ENCODE data around the gene PHLDB3.
A peak's percentile ranks its signal among the peaks of the same experiment; 100 is the strongest.

Gene PHLDB3

DNA sequence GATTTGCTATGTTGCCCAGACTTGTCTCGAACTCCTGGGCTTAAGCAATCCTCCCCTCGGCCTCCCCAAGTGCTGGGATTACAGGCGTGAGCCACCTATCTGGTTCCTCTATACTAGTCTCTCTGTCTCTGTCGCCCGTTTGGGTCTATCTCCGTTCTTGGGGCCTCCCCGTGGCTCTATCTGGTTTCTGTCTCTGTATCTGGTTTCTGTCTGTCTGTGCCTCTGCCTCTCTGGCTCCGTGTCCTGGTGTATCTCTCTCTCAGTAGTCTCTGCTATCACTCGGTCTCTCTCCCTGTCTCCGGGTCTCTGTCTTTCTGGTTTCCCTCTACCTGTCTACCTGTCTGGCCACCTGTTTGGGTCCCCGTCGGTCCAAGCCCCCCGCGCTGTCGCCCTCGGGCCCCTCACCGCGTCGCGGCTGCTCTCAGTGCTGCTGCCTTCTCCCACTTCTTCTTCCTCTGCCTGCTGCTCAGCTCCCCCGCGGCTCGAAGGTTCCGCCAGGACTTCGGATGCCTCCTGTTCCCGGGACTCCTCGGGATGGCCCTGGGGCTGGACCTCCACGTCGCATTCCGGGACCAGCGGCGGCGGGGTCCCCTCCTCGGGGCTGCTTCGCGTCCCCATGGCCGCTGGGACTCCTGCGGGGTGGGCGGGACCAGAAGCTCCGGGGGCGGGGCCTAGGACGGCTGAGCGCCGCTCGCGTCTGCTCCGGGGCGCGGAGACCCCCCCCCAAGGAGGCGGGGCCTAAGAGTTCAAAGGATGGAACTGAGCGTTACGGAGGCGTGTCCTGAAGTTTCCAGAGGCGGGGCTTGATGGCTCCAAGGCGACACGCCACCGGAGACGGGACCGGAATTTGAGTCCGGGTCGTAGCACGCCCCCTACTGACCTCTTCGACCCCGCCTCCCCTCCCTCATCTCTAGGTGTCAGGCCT lies 783 bp downstream of the PHLDB3 start:
- peak; percentile 87 for DNase-seq
- in situ Hi-C loops (cut with HindIII; ENCODE audit: low pct_ligation_motif_present, low pct_unique_long_range_greater_than_20kb, low sequenced_read_pairs): no loop called here

DNA sequence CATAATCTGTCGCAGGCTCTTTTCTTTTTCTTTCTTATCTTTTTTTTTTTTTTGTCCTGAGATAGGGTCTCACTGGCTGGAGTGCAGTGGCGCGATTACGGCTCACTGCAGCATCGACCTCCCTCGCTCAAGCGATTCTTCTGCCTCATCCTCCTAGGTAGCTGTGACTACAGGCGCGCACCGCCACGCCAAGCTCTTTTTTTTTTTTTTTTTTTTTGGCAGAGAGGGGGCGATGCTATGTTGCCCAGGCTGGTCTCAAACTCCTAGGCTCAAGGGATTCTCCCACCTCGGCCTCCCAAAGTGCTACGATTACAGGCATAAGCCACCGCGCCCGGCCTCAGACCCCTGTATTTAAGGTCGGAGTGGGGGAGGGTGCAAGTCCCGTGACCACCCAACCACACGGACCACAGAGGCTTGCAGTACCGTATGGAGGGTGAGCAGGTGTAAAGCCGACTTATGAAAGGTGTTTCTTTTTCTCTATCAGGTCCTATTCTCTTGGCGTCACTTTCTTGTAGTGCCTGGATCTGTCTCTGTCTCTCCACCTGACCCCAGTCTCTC lies 2.0 kb downstream of the PHLDB3 start:
- DNase-seq: no peak
- in situ Hi-C loops (cut with HindIII; ENCODE audit: low pct_ligation_motif_present, low pct_unique_long_range_greater_than_20kb, low sequenced_read_pairs): no loop called here

DNA sequence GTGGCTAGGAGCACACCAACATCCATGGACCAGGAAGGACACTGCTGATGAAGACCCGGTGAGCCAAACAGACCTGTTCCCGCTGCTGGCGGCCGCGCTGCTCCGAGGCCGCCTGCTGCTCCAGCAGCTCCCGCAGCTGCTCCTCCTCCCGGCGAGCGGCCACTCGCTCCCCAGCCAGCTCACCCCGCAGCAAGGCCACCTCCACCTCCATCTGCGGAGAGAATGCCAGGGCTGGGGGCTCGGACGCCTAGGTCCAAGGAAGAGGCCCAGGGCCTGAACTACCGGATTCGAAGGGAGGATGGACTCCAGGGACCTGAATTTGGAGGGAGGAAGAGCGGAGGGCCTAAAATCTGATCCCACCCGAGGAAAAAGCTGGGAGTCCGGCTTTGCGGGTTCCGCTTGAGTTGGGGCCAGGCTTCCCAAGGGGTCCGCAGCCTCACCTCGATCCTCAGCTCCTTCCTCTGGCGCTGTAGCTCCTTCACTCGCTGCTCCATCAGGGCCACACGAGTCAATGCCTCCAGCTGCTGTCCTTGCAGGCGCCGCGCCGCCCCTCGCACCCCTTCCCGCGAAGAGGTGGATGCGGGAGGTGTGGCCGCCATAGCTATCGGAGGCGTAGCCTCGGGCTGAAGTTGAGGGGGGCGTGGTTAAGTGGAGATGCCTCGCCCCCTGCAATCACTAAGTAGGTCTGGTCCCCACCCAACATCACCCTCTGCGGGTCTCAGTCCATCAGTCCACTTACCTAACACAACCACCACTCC lies 2.7 kb downstream of the PHLDB3 start:
- in situ Hi-C loops (cut with HindIII; ENCODE audit: low pct_ligation_motif_present, low pct_unique_long_range_greater_than_20kb, low sequenced_read_pairs): no loop called here

DNA sequence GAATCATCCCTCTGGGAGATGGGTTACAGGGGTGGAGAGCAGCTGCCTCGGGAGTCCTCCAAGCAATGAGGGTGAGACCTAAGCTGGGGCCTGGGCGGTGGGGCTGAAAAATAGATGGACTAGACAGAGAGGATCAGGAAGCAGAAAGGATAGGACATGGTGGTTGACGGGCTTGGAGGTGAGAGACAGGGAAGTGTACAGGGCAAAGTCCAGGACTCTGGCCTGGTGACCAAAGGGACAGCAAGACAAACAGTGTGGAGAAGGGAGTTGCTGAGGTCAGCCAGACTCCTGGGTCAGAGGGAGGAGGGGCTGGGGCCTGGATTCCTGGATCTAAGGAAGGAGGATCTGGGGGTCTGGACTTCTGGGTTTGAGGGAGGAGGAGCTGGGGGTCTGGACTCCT lies 5.5 kb downstream of the PHLDB3 start:
- no peak for DNase-seq
- in situ Hi-C loops (cut with HindIII; ENCODE audit: low pct_ligation_motif_present, low pct_unique_long_range_greater_than_20kb, low sequenced_read_pairs): no loop called here

More for the DNA sequence above, 2.7 kb downstream of the PHLDB3 start:
- DNase-seq: no peak

DNA sequence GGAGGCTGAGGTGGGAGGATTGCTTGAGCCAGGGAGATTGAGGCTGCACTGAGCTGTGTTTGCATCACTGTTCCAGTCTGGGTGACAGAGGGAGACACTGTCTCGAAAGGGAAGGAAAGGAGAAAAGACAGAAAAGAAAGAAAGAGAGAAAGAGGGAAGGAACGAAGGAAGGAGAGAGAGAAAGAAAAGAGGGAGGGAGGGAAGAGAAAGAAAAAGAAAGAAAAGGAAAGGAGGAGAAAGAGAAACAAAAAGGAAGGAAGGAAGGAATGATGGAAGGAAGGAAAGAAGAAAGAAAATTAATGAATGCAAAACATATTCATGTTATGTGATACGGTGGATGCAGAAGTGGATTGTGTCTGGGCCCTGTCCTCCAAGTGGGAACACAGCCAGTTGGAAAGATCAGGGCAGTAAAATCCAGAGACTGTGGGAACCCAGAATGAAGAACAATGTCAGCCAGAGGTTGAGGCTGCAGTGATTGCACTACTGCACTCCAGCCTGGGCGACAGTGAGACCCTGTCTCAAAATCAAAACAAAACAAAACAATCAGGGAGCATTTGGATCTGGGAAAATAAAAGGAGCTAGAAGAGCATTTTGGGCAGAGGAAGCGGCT lies 6.2 kb downstream of the PHLDB3 start:
- in situ Hi-C loops (cut with HindIII; ENCODE audit: low pct_ligation_motif_present, low pct_unique_long_range_greater_than_20kb, low sequenced_read_pairs): no loop called here
- no peak for DNase-seq

DNA sequence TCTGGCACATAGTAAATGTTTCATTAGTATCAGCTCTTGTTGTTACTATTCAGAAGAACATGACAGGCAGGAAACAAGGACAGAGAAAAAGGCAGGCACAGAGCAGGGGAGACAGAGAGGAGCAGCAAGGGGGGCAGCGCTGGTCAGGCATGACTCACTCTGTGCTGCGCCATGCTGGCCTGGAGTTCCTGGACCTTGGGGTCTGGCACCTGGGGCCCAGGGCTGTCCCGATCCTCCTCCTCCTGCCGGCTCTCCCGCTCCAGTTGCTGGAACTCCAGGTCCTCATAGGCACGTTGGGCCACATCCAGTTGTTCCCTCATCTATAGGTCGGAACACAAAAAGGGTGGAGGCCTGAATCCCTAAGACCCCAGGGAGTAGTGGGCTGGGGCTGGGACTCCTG lies 7.6 kb downstream of the PHLDB3 start:
- no peak for DNase-seq
- in situ Hi-C loops (cut with HindIII; ENCODE audit: low pct_ligation_motif_present, low pct_unique_long_range_greater_than_20kb, low sequenced_read_pairs): no loop called here

DNA sequence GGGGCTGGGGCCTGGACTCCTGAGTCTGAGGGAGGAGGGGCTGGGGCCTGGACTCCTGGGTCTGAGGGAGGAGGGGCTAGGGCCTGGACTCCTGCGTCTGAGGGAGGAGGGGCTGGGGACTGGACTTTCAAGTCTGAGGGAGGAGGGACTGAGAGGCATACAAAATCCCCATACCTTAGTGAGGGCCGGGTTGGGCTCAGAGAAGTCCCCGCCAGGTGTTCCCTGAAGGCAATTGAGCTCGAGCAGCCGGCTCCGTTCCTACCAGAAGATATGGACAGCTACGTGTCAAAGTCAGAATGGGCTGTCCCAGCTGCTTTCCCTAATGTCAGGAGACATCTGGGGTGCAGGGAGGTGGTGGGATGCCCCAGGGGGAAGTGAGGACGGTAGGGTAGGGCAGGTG lies 9.5 kb downstream of the PHLDB3 start:
- no peak for DNase-seq
- in situ Hi-C loops (cut with HindIII; ENCODE audit: low pct_ligation_motif_present, low pct_unique_long_range_greater_than_20kb, low sequenced_read_pairs): no loop called here

DNA sequence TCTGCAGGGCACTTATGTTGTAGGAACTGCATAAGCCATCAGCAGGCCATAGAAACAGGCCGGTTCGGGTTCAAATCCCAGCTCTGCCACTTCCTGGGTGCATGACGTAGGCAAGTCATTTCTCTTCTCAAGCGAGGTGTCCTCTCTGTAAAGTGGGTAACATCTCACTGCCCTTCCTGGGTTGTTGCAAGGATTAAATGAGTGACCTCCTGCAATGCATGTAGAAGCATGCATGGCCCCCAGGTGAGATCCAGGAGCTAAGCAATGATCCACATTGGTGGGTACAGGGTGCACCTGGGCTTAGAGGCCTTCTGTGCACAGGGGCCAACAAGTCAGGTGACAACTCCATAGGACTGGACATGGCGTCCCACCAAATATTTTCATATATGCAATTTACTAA lies 13.8 kb downstream of the PHLDB3 start:
- in situ Hi-C loops (cut with HindIII; ENCODE audit: low pct_ligation_motif_present, low pct_unique_long_range_greater_than_20kb, low sequenced_read_pairs): no loop called here
- DNase-seq: no peak

DNA sequence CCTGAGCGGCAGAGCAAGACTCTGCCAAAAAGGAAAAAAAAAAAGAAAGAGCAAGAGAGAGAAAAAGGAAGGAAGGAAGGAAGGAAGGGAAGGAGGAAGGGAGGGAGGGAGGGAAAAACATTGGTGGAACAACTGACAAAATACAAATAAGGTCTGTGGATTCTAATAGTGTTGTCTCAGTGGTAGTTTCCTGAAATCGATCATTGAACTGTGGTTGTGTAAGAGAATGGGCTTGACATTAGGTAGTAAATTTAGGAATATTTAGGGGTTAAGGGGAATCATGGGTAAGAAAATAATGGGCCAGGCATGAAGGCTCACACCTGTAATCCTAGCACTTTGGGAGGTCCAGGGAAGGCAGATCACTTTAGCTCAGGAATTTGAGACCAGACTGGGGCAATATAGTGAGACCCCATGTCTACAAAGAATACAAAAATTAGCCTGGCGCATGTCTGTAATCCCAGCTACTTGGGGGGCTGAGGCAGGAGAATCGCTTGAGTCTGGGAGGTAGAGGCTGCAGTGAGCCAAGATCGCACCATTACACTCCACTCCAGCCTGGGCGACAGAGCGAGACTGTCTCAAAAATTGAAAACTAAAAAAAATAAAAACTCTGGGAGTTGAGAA lies 14.5 kb downstream of the PHLDB3 start:
- in situ Hi-C loops (cut with HindIII; ENCODE audit: low pct_ligation_motif_present, low pct_unique_long_range_greater_than_20kb, low sequenced_read_pairs): no loop called here
- DNase-seq: no peak

DNA sequence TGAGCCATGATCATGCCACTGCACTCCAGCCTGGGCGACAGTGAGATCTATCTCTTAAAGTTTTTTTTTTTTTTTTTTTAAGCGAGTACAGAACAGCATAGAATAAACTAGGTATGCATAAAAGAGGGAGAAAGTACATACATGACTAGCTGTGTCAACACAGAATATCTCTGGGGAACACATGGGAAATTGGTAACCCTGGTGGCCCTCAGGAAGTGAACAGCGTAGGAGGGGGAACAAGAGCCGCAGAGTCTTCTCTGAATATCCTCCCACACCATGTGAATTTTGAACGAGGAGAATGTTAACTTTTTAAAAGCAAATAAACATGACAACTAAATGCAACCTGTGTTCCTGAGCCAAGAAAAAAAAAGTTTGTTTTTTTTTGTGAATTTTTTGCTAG lies 15.2 kb downstream of the PHLDB3 start:
- DNase-seq: no peak
- in situ Hi-C loops (cut with HindIII; ENCODE audit: low pct_ligation_motif_present, low pct_unique_long_range_greater_than_20kb, low sequenced_read_pairs): no loop called here

DNA sequence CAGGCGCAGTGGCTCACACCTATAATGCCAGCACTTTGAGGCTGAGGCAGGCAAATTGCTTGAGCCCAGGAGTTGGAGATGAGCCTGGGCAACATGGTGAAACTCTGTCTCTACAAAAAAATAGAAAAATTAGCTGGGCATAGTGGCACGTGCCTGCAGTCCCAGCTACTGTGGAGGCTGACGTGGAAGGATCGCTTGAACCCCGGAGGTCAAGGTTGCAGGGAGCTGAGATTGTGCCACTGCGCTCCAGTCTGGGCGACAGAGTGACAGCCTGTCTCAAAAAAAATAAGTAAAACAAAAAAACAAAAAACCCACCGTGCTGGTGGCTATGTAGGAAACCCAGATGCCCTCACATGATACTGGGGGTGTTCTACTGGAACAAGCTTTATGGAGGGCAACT lies 16.4 kb downstream of the PHLDB3 start:
- in situ Hi-C loops (cut with HindIII; ENCODE audit: low pct_ligation_motif_present, low pct_unique_long_range_greater_than_20kb, low sequenced_read_pairs): no loop called here
- DNase-seq: no peak

DNA sequence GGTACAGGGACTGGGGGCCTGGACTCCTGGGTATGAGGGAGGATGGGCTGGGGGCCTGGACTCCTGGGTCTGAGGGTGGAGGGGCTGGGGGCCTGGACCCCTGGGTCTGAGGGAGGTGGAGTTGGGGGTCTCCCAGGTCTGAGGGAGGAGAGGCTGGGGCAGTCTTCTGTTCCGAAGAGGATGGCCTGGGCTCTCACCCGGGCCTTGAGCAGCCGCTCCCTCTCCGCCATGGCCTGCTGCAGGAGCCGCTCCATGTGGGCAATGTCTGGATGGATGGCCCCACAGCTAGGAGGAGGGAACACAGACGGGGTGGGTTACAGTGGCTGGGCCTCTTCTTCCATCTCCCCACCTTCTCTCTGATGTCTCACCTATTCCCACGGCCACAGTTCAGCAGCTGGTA lies 18.1 kb downstream of the PHLDB3 start:
- in situ Hi-C loops (cut with HindIII; ENCODE audit: low pct_ligation_motif_present, low pct_unique_long_range_greater_than_20kb, low sequenced_read_pairs): no loop called here
- DNase-seq: no peak

DNA sequence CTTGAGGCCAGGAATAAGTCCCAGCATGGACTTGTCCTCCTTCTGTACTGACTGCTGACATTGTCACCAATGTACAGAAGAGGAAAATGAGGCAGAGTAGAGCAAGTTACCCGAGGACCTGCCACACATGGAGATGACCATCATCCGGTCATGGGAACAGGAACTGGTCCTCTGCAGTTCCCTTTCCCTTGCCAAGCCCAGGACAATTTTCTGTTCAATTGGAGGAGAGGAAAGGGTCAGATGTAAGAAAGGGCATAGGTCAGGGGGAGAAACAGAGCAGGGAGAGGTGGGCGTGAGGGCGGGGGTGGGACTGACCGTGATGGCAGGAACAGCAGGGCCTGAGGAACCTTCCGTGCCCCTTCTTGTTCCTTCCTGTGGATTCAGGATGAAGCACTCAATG lies 18.6 kb downstream of the PHLDB3 start:
- no peak for DNase-seq
- in situ Hi-C loops (cut with HindIII; ENCODE audit: low pct_ligation_motif_present, low pct_unique_long_range_greater_than_20kb, low sequenced_read_pairs): no loop called here

DNA sequence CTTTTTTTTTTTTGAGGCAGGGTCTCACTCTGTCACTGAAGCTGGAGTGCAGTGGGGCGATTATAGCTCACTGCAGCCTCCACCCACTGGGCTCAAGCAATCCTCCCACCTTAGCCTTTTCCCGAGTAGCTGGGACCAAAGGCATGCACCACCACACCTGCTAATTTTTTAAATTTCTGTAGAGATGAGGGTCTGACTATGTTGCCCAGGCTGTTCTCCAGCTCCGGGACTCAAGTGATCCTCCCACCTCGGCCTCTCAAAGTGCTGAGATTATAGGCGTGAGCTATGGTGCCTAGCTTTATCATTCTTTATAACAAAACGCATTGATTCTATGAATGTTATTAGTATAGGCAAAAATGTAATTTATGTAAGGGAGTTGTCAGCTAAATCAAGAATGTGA lies 21.3 kb downstream of the PHLDB3 start:
- in situ Hi-C loops (cut with HindIII; ENCODE audit: low pct_ligation_motif_present, low pct_unique_long_range_greater_than_20kb, low sequenced_read_pairs): no loop called here

DNA sequence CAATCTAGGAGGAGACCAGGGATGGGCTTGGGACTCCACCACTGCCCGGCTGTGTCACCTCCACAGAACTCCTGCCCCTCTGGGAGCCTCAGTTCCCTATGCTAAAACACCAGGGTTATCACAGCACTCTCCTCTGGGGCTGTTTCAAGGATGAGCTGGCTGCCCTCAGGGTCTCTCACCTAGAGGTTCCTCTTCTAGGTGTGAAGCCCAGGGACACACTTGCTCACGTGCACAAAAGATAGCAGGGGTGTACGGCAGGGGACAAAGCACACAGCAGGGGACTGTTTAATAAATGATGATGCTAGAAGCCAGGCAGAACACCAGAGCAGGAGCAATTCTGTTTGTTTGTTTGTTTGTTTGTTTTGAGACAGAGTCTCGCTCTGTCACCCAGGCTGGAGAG lies 22.4 kb downstream of the PHLDB3 start:
- in situ Hi-C loops (cut with HindIII; ENCODE audit: low pct_ligation_motif_present, low pct_unique_long_range_greater_than_20kb, low sequenced_read_pairs): no loop called here
- no peak for DNase-seq

More for the DNA sequence above, 21.3 kb downstream of the PHLDB3 start:
- DNase-seq: no peak

DNA sequence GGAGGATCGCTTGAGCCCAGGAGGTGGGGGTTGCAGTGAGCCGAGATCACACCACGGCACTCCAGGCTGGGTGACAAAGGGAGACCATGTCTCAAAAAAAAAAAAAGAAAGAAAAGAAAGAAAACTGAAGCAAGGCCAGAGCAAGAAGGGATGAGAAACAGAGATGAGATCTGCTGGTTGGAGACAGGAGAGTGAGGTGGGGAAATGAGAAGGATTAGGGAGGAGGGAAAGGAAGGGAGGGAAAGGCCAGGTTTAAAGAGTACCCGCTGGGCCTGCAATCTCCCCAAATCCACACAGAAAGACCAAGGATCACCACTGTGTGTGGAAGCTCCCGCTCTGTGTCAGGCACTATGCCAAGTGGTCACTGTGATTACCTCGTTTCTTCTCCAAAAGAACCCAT lies 22.8 kb downstream of the PHLDB3 start:
- DNase-seq: no peak
- in situ Hi-C loops (cut with HindIII; ENCODE audit: low pct_ligation_motif_present, low pct_unique_long_range_greater_than_20kb, low sequenced_read_pairs): no loop called here

DNA sequence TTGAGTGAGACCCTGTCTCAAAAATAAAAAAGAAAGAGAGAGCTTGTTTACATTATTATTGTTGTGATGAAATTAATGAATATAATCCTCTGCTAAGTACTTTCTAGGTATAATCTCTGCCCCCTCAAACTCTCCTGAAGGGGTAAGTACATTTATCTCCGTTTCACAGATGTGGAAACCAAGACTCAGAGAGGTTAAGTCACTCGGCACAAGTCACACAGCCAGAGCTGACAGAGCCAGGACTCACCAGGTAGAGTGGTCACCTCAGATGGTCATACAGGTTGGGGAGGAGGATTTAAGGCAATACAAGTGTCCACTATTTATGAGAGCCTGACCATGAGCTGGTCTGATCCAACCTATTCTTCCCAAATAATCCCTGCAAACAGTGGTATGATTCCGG lies 24.0 kb downstream of the PHLDB3 start:
- no peak for DNase-seq
- in situ Hi-C loops (cut with HindIII; ENCODE audit: low pct_ligation_motif_present, low pct_unique_long_range_greater_than_20kb, low sequenced_read_pairs): no loop called here

DNA sequence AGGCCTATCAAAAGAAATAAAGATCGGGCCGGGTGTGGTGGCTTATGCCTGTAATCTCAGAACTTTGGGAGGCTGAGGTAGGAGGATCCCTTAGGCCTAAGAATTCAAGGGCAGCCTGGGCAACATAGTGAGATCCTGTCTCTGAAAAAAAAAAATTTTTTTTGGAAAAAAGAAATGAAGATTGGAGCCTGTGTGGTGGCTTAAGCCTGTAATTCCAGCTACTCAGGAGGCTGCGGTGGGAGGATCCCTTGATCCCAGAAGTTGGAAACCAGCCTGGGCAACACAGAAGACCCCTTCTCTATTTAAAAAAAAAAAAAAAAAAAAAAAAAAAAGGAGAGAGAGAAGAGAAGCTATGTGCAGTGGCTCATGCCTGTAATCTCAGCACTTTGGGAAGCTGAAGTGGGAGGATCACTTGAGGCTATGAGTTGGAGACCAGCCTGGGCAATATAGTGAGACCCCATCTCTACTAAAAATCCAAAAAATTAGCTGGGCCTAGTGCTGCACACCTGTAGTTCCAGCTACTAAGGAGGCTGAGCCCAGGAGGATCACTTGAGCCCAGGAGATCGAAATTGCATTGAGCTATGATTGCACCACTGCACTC lies 24.5 kb downstream of the PHLDB3 start:
- in situ Hi-C loops (cut with HindIII; ENCODE audit: low pct_ligation_motif_present, low pct_unique_long_range_greater_than_20kb, low sequenced_read_pairs): no loop called here

More for the DNA sequence above, 24.5 kb downstream of the PHLDB3 start:
- no peak for DNase-seq

All from ACHN (cell line).